ENCODE measurements around the gene FBXO3.

FBXO3 gene

GRCh38 chr11:33772870-33773269 lies 1.4 kb downstream of the FBXO3 start:
- H3K4me1 ChIP-seq: peaks cover 2% of the 10 kb centered on the region
- H3K36me3 ChIP-seq (ENCODE audit: control insufficient read depth, insufficient read depth, low read length): no peaks in the 10 kb centered on the region

GRCh38 chr11:33772300-33772699 lies 2.0 kb downstream of the FBXO3 start:
- Histone ChIP-seq H3K9ac (no peak overlapping the region), H3K27ac (no peak overlapping the region), H3K27me3 (ENCODE audit: control insufficient read depth, insufficient read depth, low read length) (no peaks in the 10 kb centered on the region), H3K79me2 (peaks cover 9% of the 10 kb centered on the region), H3K9me3 (ENCODE audit: control insufficient read depth, low read length) (no peaks in the 10 kb centered on the region), H3K4me2 (ENCODE audit: low read length) (no peak overlapping the region), H3K4me1 (peaks cover 2% of the 10 kb centered on the region), H3K4me3 (ENCODE audit: low read depth, low read length) (no peak overlapping the region), H3K36me3 (ENCODE audit: control insufficient read depth, insufficient read depth, low read length) (no peaks in the 10 kb centered on the region), H2AFZ (no peak overlapping the region)
- TF ChIP-seq, protein P1, sequence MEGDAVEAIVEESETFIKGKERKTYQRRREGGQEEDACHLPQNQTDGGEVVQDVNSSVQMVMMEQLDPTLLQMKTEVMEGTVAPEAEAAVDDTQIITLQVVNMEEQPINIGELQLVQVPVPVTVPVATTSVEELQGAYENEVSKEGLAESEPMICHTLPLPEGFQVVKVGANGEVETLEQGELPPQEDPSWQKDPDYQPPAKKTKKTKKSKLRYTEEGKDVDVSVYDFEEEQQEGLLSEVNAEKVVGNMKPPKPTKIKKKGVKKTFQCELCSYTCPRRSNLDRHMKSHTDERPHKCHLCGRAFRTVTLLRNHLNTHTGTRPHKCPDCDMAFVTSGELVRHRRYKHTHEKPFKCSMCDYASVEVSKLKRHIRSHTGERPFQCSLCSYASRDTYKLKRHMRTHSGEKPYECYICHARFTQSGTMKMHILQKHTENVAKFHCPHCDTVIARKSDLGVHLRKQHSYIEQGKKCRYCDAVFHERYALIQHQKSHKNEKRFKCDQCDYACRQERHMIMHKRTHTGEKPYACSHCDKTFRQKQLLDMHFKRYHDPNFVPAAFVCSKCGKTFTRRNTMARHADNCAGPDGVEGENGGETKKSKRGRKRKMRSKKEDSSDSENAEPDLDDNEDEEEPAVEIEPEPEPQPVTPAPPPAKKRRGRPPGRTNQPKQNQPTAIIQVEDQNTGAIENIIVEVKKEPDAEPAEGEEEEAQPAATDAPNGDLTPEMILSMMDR (IDR thresholded peaks at IDR 0.05): no peak

More at GRCh38 chr11:33772870-33773269, 1.4 kb downstream of the FBXO3 start:
- H2AFZ ChIP-seq: no peak overlapping the region
- TF ChIP-seq, protein P1 (IDR thresholded peaks at IDR 0.05): no peak
- H3K27me3 ChIP-seq (ENCODE audit: control insufficient read depth, insufficient read depth, low read length): no peaks in the 10 kb centered on the region
- H3K9me3 ChIP-seq (ENCODE audit: control insufficient read depth, low read length): no peaks in the 10 kb centered on the region
- no peak overlapping the region for H3K27ac ChIP-seq
- no peak overlapping the region for H3K9ac ChIP-seq
- H3K79me2 ChIP-seq: peaks cover 9% of the 10 kb centered on the region
- H3K4me2 ChIP-seq (ENCODE audit: low read length): peak overlapping the region; percentile 76
- H3K4me3 ChIP-seq (ENCODE audit: low read depth, low read length): no peak overlapping the region

DNA sequence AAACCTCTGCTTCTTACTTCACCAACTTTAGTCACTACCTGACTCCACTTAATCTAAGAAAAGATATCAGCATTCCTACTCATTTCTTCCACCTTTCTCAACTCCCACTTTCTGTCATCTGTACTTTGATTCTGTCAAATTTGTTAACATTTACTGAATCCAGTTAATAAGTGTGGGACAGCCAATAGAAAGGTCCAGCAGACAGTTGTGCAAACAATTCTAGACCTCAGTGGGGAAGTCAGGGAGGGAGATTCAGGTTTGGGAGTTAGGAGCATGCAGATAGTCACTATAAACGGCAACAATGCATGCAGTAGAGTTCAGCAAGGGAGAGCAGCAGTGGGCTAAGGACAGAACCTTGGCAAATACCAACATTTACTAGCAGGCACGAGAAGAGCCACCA lies 4.1 kb downstream of the FBXO3 start:
- peaks cover 9% of the 10 kb centered on the region for H3K79me2 ChIP-seq
- no peaks in the 10 kb centered on the region for H3K9me3 ChIP-seq (ENCODE audit: control insufficient read depth, low read length)
- H3K4me3 ChIP-seq (ENCODE audit: low read depth, low read length): no peak overlapping the region
- H3K9ac ChIP-seq: no peak overlapping the region
- H2AFZ ChIP-seq: no peak overlapping the region
- H3K4me2 ChIP-seq (ENCODE audit: low read length): no peak overlapping the region
- no peaks in the 10 kb centered on the region for H3K27me3 ChIP-seq (ENCODE audit: control insufficient read depth, insufficient read depth, low read length)
- TF ChIP-seq, protein P1 (IDR thresholded peaks at IDR 0.05): no peak
- no peaks in the 10 kb centered on the region for H3K36me3 ChIP-seq (ENCODE audit: control insufficient read depth, insufficient read depth, low read length)
- H3K4me1 ChIP-seq: peaks cover 2% of the 10 kb centered on the region
- no peak overlapping the region for H3K27ac ChIP-seq

DNA sequence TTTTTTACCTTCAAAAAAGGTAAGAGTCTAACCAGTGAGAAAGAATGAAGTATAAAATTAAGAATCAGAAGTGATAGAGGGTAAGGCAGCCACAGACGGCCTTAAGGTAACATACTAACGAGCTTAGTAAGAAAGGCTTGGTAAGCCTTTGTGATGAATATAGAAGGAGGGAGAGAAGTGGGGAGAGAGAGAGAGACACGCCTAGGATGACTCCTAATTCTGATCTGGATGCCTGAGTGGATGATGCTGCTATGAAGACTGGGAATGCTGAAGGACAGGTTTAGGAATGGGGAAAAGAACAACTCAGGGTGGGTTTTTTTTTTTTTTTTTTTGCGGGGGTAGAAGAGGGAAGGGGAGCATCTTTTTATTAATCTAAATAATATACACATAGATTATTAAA lies 4.8 kb downstream of the FBXO3 start:
- Histone ChIP-seq H3K9me3 (ENCODE audit: control insufficient read depth, low read length) (no peaks in the 10 kb centered on the region), H3K4me2 (ENCODE audit: low read length) (no peak overlapping the region), H3K36me3 (ENCODE audit: control insufficient read depth, insufficient read depth, low read length) (no peaks in the 10 kb centered on the region), H3K4me1 (no peaks in the 10 kb centered on the region), H2AFZ (no peak overlapping the region), H3K4me3 (ENCODE audit: low read depth, low read length) (no peak overlapping the region), H3K79me2 (peaks cover 4% of the 10 kb centered on the region), H3K27ac (no peak overlapping the region), H3K9ac (no peak overlapping the region), H3K27me3 (ENCODE audit: control insufficient read depth, insufficient read depth, low read length) (no peaks in the 10 kb centered on the region)
- TF ChIP-seq, protein P1 (IDR thresholded peaks at IDR 0.05): no peak

DNA sequence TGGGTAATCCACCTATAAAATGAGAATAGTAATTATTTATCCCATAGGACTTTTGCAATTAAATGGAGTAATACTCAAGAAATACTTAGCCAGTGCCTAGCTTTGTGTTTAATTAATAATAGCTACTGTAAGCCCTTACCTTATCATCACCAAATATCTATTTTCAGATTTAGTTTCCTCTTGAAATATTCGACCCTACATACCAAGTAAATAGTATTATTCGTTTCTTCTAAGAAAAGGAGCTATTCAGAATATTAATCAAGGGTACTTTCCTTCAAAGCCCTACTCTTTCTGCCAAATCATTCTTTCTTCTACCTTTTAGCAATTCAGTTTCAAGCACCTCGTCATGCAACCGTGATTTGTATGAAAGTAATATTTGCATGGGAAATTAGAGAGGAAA lies 6.7 kb downstream of the FBXO3 start:
- TF ChIP-seq, protein P1 (IDR thresholded peaks at IDR 0.05): no peak
- H2AFZ ChIP-seq: no peak overlapping the region
- H3K36me3 ChIP-seq (ENCODE audit: control insufficient read depth, insufficient read depth, low read length): no peaks in the 10 kb centered on the region
- H3K4me3 ChIP-seq (ENCODE audit: low read depth, low read length): no peak overlapping the region
- no peak overlapping the region for H3K9ac ChIP-seq
- no peaks in the 10 kb centered on the region for H3K4me1 ChIP-seq
- peaks cover 2% of the 10 kb centered on the region for H3K79me2 ChIP-seq
- H3K4me2 ChIP-seq (ENCODE audit: low read length): no peak overlapping the region
- H3K27ac ChIP-seq: no peak overlapping the region
- H3K9me3 ChIP-seq (ENCODE audit: control insufficient read depth, low read length): no peaks in the 10 kb centered on the region
- no peaks in the 10 kb centered on the region for H3K27me3 ChIP-seq (ENCODE audit: control insufficient read depth, insufficient read depth, low read length)
